GM21619 (cell line): ENCODE data around the gene XPO1.
"Not testable (repeated sequence)": the region's sequence is repeated elsewhere in the genome, so short reads cannot be mapped to it uniquely, and the experiment has no call there.

ENCODE experiments used
- ATAC-seq: cut with Tn5 transposase; IDR thresholded peaks from one replicate; pipeline ENCODE4 v1.9.1; 2021; ENCODE audit not compliant: unreplicated experiment

XPO1 gene

GRCh38 chr2:61470122-61470951 lies 67.8 kb downstream of the XPO1 start:
- ATAC-seq, result peak; percentile 25

- ATAC-seq, result no peak
Observed at GRCh38 chr2:61469424-61470121, 68.6 kb downstream of the XPO1 start.

- ATAC-seq, result not testable (repeated sequence)
Observed at GRCh38 chr2:61468231-61468630, 69.9 kb downstream of the XPO1 start.

- ATAC-seq, result no peak
Observed at GRCh38 chr2:61465045-61465444, 73.1 kb downstream of the XPO1 start.

GRCh38 chr2:61463769-61464475 lies 74.2 kb downstream of the XPO1 start:
- ATAC-seq, result peak; percentile 5

- ATAC-seq, result no peak
Observed at GRCh38 chr2:61461404-61461803, 76.8 kb downstream of the XPO1 start.

- ATAC-seq, result no peak
Observed at GRCh38 chr2:61460163-61460562, 78.0 kb downstream of the XPO1 start.

GRCh38 chr2:61456746-61457420 lies 81.3 kb downstream of the XPO1 start:
- ATAC-seq, result no peak

- ATAC-seq, result no peak
Observed at GRCh38 chr2:61456070-61456745, 81.9 kb downstream of the XPO1 start.

- ATAC-seq, result not testable (repeated sequence)
Observed at GRCh38 chr2:61454972-61455371, 83.2 kb downstream of the XPO1 start.

- no peak for ATAC-seq
Observed at GRCh38 chr2:61454383-61454782, 83.8 kb downstream of the XPO1 start.

GRCh38 chr2:61452392-61452791 lies 85.8 kb downstream of the XPO1 start:
- no peak for ATAC-seq

GRCh38 chr2:61451178-61451577 lies 87.0 kb downstream of the XPO1 start:
- no peak for ATAC-seq

- ATAC-seq, result no peak
Observed at GRCh38 chr2:61450144-61450543, 88.0 kb downstream of the XPO1 start.

- no peak for ATAC-seq
Observed at GRCh38 chr2:61448229-61448628, 89.9 kb downstream of the XPO1 start.

GRCh38 chr2:61446971-61447370 lies 91.2 kb downstream of the XPO1 start:
- ATAC-seq, result not testable (repeated sequence)

GRCh38 chr2:61443342-61444041 lies 94.7 kb downstream of the XPO1 start:
- peak; percentile 84 for ATAC-seq

- no peak for ATAC-seq
Observed at GRCh38 chr2:61439241-61440002, 98.7 kb downstream of the XPO1 start.

- ATAC-seq, result no peak
Observed at GRCh38 chr2:61438670-61439069, 99.5 kb downstream of the XPO1 start.
